Measurements from ENCODE around the gene UNC45B.

GRCh38 chr17:35210741-35211140, 63.1 kb downstream of the UNC45B start:
- TF ChIP-seq POLR2A (IDR thresholded peaks at IDR 0.05) (no peak), CTCF (IDR thresholded peaks at IDR 0.05) (no peak)
